Ovary (tissue), 9 donors: ENCODE results near the gene LSAMP. TPM values are rescaled to one million over a fixed set of nuclear protein-coding genes. Genes with fewer than 3 reads are reported as not detected.

Source experiments
- DNase-seq, 5 donors: peaks; one replicate each; pipeline ENCODE4 v3.0.0-alpha.2; 2019 to 2020
- H3K27ac ChIP-seq, 2 donors: fragments of 200-600 bp; one replicate each; pipeline versions ENCODE4 v1.5.1 to v1.8.0; 2019 to 2022
- H3K27me3 ChIP-seq: fragments of 200-600 bp; one replicate; pipeline ENCODE4 v1.8.0; 2022
- H3K36me3 ChIP-seq: fragments of 200-600 bp; sonication (generic); one replicate; pipeline ENCODE4 v1.5.1; 2019
- H3K4me1 ChIP-seq: one replicate; pipeline ENCODE4 v1.8.1; 2013; ENCODE audit warnings: mild to moderate bottlenecking, moderate library complexity; ENCODE audit not compliant: insufficient read depth
- H3K4me3 ChIP-seq: fragments of 200-600 bp; sonication (generic); one replicate; pipeline ENCODE4 v1.5.1; 2017
- H3K9me3 ChIP-seq, 2 donors: fragments of 200-600 bp in 1 of 2; sonication (generic) in 1 of 2; one replicate each; pipeline versions ENCODE4 v1.5.1 to v1.8.1; 2013 to 2019; ENCODE audit warnings: mild to moderate bottlenecking in 1 of 2, moderate library complexity in 1 of 2
- CTCF ChIP-seq, 3 donors: fragments of 450-650 bp in 2 of 3; fragments of 200-600 bp in 1 of 3; IDR thresholded peaks; one replicate each; pipeline versions ENCODE4 v1.5.1 to v1.8.0; 2016 to 2022; ENCODE audit warnings: antibody characterized with exemption in 3 of 3, mild to moderate bottlenecking in 1 of 3
- EP300 ChIP-seq: sonication (generic); formaldehyde crosslinking; IDR thresholded peaks from one replicate; pipeline ENCODE4 v1.6.1; 2017; ENCODE audit warnings: antibody characterized with exemption
- POLR2A ChIP-seq: fragments of 450-650 bp; IDR thresholded peaks from one replicate; pipeline ENCODE4 v1.6.1; 2017; ENCODE audit warnings: antibody characterized with exemption, mild to moderate bottlenecking, moderate library complexity
- WGBS, 3 donors: extraction: QIAGEN DNeasy Blood & Tissue Kit in 1 of 3; methylation state at CpG; one replicate each; pipeline versions ENCODE4 v1.1.5 to v1.1.7; 2013 to 2017; 5-methylcytosine and 5-hydroxymethylcytosine counted together
- intact Hi-C, 4 donors: fragments of 100-400 bp; cut with DNase I; formaldehyde crosslinking; loops; one replicate each; pipeline versions ENCODE4 v1.11.0 to v1.15.1; 2022 to 2023
- polyA plus RNA-seq, 2 donors: library from polyadenylated mRNA; stranded (reverse); fragments of 200-250 nt in 1 of 2; fragments of 350-450 nt in 1 of 2; fragmentation: Illumina TruSeq in 1 of 2; extraction: RNeasy Lipid Tissue Mini Kit (QIAGEN cat#74804) in 1 of 2; gene quantifications; one replicate each; pipeline ENCODE4 v1.2.3, GENCODE V29; 2013 to 2014
- total RNA-seq, 7 donors: library from RNA; depleted of rRNA in 2 of 7; stranded (reverse); fragments of >200 nt in 2 of 7; fragmentation: NEBNext Ultra II Directional in 3 of 7; extraction: Animal tissue kit (Norgen Biotek cat#: 25700) in 3 of 7; gene quantifications; one replicate each; pipeline versions ENCODE4 v1.1.0 to v1.2.4, GENCODE V29; 2016 to 2023
- donor health status: DM: no; HTN: no; CAD: no; lungs with moderate emphysema.
- donor health status: DM: no; HTN: no; CAD: no.
- donor health status: Bipolar disorder and iron deficiency.
- donor health status: DM: yes; HTN: yes; CAD: no.
- donor health status: DM: no; HTN: no; CAD: no.
- donor health status: DM: yes; HTN: yes; CAD: no.

The LSAMP gene
- total and polyA plus RNA-seq, 9 donors, result 1.1 to 13.0 (median 5.4) TPM

GRCh38 chr3:116356056-116356455 lies 89.2 kb downstream of the LSAMP start:
- intact Hi-C loops, result no loop called here
- DNase-seq, result no peak
- Histone ChIP-seq H3K27ac (no peak overlapping the region), H3K9me3 (no peaks in the 10 kb centered on the region), H3K4me3 (no peak overlapping the region), H3K36me3 (no peaks in the 10 kb centered on the region), H3K4me1 (no peaks in the 10 kb centered on the region), H3K27me3 (no peaks in the 10 kb centered on the region)
- no peak for TF ChIP-seq POLR2A
- no peak for TF ChIP-seq EP300
- TF ChIP-seq CTCF (IDR thresholded peaks at IDR 0.05), result no peak
- 96 to 98% (median 97%) methylated on average over 2 of the region's 2 CpGs for WGBS, 3 donors

GRCh38 chr3:116354382-116354781 lies 90.9 kb downstream of the LSAMP start:
- intact Hi-C loops, result no loop called here
- no peaks in the 10 kb centered on the region for H3K27me3 ChIP-seq
- no peak overlapping the region for H3K4me3 ChIP-seq
- no peaks in the 10 kb centered on the region for H3K4me1 ChIP-seq
- no peaks in the 10 kb centered on the region for H3K36me3 ChIP-seq
- H3K9me3 ChIP-seq, result no peaks in the 10 kb centered on the region
- no peak for TF ChIP-seq EP300
- TF ChIP-seq POLR2A, result no peak
- TF ChIP-seq CTCF (IDR thresholded peaks at IDR 0.05), result no peak
- DNase-seq, result no peak
- H3K27ac ChIP-seq, result no peak overlapping the region

- TF ChIP-seq EP300 (no peak), CTCF (IDR thresholded peaks at IDR 0.05) (no peak), POLR2A (no peak)
- Histone ChIP-seq H3K36me3 (no peaks in the 10 kb centered on the region), H3K27me3 (no peaks in the 10 kb centered on the region), H3K4me3 (no peak overlapping the region), H3K27ac (no peak overlapping the region), H3K4me1 (no peaks in the 10 kb centered on the region), H3K9me3 (no peaks in the 10 kb centered on the region)
- intact Hi-C loops, result no loop called here
- WGBS, 3 donors, result 81 to 88% (median 84%) methylated on average over 4 of the region's 4 CpGs
- no peak for DNase-seq
Observed at GRCh38 chr3:116350119-116350733, 95.1 kb downstream of the LSAMP start.

GRCh38 chr3:116348216-116348615 lies 97.1 kb downstream of the LSAMP start:
- no peak overlapping the region for H3K4me3 ChIP-seq
- WGBS, 3 donors, result 95 to 97% (median 97%) methylated on average over 3 of the region's 3 CpGs
- H3K27ac ChIP-seq, result no peak overlapping the region
- intact Hi-C loops, result no loop called here
- no peaks in the 10 kb centered on the region for H3K27me3 ChIP-seq
- H3K36me3 ChIP-seq, result no peaks in the 10 kb centered on the region
- H3K9me3 ChIP-seq, result no peaks in the 10 kb centered on the region
- TF ChIP-seq POLR2A (no peak), EP300 (no peak), CTCF (IDR thresholded peaks at IDR 0.05) (no peak)
- H3K4me1 ChIP-seq, result no peaks in the 10 kb centered on the region
- DNase-seq, result no peak
